ENCODE data around the gene PRMT9. TPM values are rescaled to one million over a fixed set of nuclear protein-coding genes. Genes with fewer than 3 reads are reported as not detected.

The PRMT9 gene
- total RNA-seq, 1 donor from 2014 or later, result 7.8 TPM

GRCh38 chr4:147626903-147627302 is 57.1 kb downstream of the PRMT9 start:
- TF ChIP-seq CTCF (IDR thresholded peaks at IDR 0.05), result no peak
- no peak for DNase-seq (ENCODE audit: low spot score)
- Mint-ChIP-seq H3K27me3 (ENCODE audit: low read depth) (no peaks in the 10 kb centered on the region), H3K36me3 (ENCODE audit: low read depth) (peaks cover 21% of the 10 kb centered on the region), H3K4me3 (ENCODE audit: unreplicated experiment) (no peak overlapping the region), H3K9me3 (ENCODE audit: low read depth) (no peaks in the 10 kb centered on the region), H3K27ac (ENCODE audit: unreplicated experiment) (peak overlapping the region; percentile 55), H3K4me1 (ENCODE audit: low read depth) (peaks cover 10% of the 10 kb centered on the region)

- no peak overlapping the region for H3K4me3 Mint-ChIP-seq (ENCODE audit: unreplicated experiment)
- TF ChIP-seq CTCF (IDR thresholded peaks at IDR 0.05), result no peak
- DNase-seq (ENCODE audit: low spot score), result no peak
- H3K4me1 Mint-ChIP-seq (ENCODE audit: low read depth), result peaks cover 16% of the 10 kb centered on the region
- no peak overlapping the region for H3K27ac Mint-ChIP-seq (ENCODE audit: unreplicated experiment)
- H3K9me3 Mint-ChIP-seq (ENCODE audit: low read depth), result no peaks in the 10 kb centered on the region
- H3K27me3 Mint-ChIP-seq (ENCODE audit: low read depth), result no peaks in the 10 kb centered on the region
- H3K36me3 Mint-ChIP-seq (ENCODE audit: low read depth), result peaks cover 21% of the 10 kb centered on the region
Measured at GRCh38 chr4:147625733-147626132, 58.2 kb downstream of the PRMT9 start.

GRCh38 chr4:147620315-147620714 is 63.6 kb downstream of the PRMT9 start:
- Mint-ChIP-seq H3K9me3 (ENCODE audit: low read depth) (no peaks in the 10 kb centered on the region), H3K27ac (ENCODE audit: unreplicated experiment) (no peak overlapping the region), H3K4me3 (ENCODE audit: unreplicated experiment) (no peak overlapping the region), H3K4me1 (ENCODE audit: low read depth) (peaks cover 47% of the 10 kb centered on the region), H3K27me3 (ENCODE audit: low read depth) (no peaks in the 10 kb centered on the region), H3K36me3 (ENCODE audit: low read depth) (peaks cover 13% of the 10 kb centered on the region)
- DNase-seq (ENCODE audit: low spot score), result no peak
- TF ChIP-seq CTCF (IDR thresholded peaks at IDR 0.05), result no peak

- H3K36me3 Mint-ChIP-seq (ENCODE audit: low read depth), result peaks cover 6% of the 10 kb centered on the region
- peak overlapping the region; percentile 96 for H3K4me3 Mint-ChIP-seq (ENCODE audit: unreplicated experiment)
- peaks cover 3% of the 10 kb centered on the region for H3K27me3 Mint-ChIP-seq (ENCODE audit: low read depth)
- no peak for TF ChIP-seq CTCF (IDR thresholded peaks at IDR 0.05)
- peaks cover 47% of the 10 kb centered on the region for H3K4me1 Mint-ChIP-seq (ENCODE audit: low read depth)
- H3K27ac Mint-ChIP-seq (ENCODE audit: unreplicated experiment), result peak overlapping the region; percentile 98
- H3K9me3 Mint-ChIP-seq (ENCODE audit: low read depth), result no peaks in the 10 kb centered on the region
- DNase-seq (ENCODE audit: low spot score), result no peak
Measured at GRCh38 chr4:147617841-147618691, 65.9 kb downstream of the PRMT9 start.

GRCh38 chr4:147617173-147617840 is 66.7 kb downstream of the PRMT9 start, which contains the start of gene TMEM184C:
TSS of gene TMEM184C (plus strand) at chr4:147617397. CDS start at chr4:147617957, 560 bp downstream.
- H3K27me3 Mint-ChIP-seq (ENCODE audit: low read depth), result peaks cover 3% of the 10 kb centered on the region
- peaks cover 6% of the 10 kb centered on the region for H3K36me3 Mint-ChIP-seq (ENCODE audit: low read depth)
- H3K27ac Mint-ChIP-seq (ENCODE audit: unreplicated experiment), result peak within 1 kb of the TSS; percentile 98
- peak; percentile 97 for DNase-seq (ENCODE audit: low spot score)
- peaks cover 47% of the 10 kb centered on the region for H3K4me1 Mint-ChIP-seq (ENCODE audit: low read depth)
- H3K4me3 Mint-ChIP-seq (ENCODE audit: unreplicated experiment), result peak within 1 kb of the TSS; percentile 96
- H3K9me3 Mint-ChIP-seq (ENCODE audit: low read depth), result no peaks in the 10 kb centered on the region
- peak; percentile 40 for TF ChIP-seq CTCF (IDR thresholded peaks at IDR 0.05)
